ENCODE results near the gene TFAP2D. TPM values are rescaled to one million over a fixed set of nuclear protein-coding genes. Genes with fewer than 3 reads are reported as not detected.

The TFAP2D gene
- total RNA-seq, 1 donor = not detected

DNA sequence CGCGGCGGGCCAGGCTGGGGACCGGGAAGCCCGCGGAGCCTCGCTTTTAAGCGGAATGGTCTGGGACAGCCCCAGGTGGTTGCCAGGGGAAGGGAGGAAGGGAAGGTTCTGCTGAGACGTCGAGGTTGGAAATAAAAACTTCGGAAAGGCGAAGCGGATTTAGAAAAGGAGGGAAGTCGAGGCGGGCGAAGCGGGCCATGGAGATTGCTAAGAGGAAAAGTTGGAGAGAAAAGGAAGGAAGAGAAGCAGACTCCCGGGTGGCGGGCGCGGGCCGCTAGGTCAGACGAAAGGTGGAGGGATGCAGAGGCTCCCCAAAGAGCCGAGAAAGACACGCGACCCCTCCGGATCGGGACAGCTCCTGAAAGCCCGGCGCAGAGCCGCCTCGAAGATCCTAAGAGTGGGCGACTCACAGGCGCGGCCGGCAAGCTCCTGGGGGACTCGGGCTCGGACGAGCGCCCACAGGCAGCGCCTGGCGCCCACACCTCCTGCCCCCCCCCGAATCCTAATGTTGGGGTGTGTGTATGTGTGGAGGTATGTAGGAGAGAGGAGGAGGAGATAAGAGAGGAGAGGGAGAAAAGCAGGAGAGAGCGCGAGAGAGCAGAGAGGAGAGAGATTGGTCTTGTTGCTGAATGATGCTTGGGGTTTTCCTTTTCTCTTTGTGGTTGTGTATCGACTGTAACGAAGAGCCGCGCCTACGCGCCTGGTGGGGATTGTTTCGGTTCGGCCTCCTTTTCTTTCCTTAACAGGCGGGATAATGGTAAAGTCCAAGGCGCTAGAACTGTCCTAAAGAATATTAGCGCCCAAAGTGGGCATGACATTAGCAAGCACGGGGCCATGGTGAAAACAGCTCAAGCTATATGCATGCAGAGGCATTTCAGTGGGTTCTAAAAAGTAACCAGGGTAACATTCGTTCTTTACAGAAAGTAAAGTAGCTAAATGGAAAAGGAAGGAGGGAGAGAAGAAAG, 106.9 kb downstream of the TFAP2D start:
- Histone ChIP-seq H3K4me1 (ENCODE audit: insufficient read depth, low read length) (no peaks in the 10 kb centered on the region), H3K9me3 (ENCODE audit: low read depth, low read length) (no peaks in the 10 kb centered on the region), H3K4me3 (ENCODE audit: low read length) (no peak overlapping the region), H3K27me3 (ENCODE audit: insufficient read depth, low read length) (peaks cover 94% of the 10 kb centered on the region)

DNA sequence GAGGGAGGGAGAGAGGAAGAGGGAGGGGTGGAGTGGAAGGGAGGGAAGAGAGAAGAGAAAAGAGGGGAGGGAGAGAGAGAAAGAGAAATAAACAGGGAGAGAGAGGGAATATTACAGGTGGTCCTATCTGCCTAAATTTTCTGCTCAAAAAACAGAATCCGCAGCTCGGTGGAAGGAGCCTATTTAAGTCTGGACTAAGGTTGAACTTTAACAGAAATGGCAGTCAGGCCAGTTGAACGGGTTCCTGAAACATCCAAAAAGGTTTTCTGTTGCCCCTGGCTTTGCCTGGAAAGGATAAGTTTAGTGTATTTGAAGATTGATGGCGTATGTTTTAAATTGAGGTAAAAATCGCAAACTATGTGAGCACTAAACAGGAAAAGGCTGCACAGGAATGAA, 107.5 kb downstream of the TFAP2D start:
- peaks cover 94% of the 10 kb centered on the region for H3K27me3 ChIP-seq (ENCODE audit: insufficient read depth, low read length)

DNA sequence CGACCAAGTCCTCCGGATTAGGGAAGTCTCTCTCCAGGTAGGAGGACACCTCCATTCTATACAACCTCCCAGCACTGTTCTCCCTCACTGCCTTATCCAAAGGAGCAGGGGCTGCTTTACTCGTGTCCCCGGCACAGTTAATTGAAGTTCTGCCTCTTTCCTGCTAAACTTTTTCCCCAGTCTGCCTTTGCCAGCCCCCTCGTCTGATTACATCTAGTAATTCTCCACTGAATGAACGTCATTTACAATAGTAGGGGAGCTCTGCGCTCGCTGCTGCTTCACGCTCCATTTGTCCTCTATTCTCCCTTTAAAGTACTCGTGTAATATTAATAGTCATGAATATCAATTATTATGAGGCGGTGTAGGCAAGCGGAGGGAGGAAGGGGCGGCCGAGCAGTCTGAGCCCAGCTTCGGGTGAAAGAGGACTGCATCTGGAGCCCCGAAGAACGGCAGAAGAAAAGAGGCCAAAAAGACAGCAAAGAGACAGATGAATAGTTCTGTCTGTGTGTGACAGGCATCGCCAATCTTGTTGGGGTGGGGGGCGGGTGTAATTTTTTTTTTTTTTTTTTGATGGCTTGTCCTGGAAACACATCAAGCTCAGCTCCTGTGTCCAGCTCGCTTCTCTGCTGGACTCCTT, 108.2 kb downstream of the TFAP2D start:
- no peak overlapping the region for H3K4me3 ChIP-seq (ENCODE audit: low read length)
- no peaks in the 10 kb centered on the region for H3K4me1 ChIP-seq (ENCODE audit: insufficient read depth, low read length)
- no peaks in the 10 kb centered on the region for H3K9me3 ChIP-seq (ENCODE audit: low read depth, low read length)
- H3K27me3 ChIP-seq (ENCODE audit: insufficient read depth, low read length) = peaks cover 94% of the 10 kb centered on the region

More for the DNA sequence above, 107.5 kb downstream of the TFAP2D start:
- Histone ChIP-seq H3K4me3 (ENCODE audit: low read length) (no peak overlapping the region), H3K4me1 (ENCODE audit: insufficient read depth, low read length) (no peaks in the 10 kb centered on the region), H3K9me3 (ENCODE audit: low read depth, low read length) (no peaks in the 10 kb centered on the region)

DNA sequence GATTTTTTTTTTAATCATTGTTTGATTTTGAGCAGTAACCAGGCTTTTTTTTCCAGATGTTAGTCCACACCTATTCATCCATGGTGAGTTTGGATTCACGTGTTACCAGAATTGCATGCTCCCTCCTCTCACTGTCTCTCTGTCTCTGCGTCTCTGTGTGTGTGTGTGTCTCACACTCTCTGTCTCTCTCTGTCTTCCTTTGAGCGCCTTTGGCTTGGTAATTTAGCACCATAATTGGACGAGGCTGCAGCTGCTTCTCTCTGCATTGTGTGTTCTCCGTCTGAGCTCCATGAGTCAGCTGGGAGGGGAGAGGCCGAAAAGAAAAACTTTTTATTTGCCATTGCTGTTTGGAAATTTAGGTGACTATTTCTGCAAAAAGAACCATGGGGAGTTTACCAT, 108.8 kb downstream of the TFAP2D start:
- H3K4me1 ChIP-seq (ENCODE audit: insufficient read depth, low read length) = no peaks in the 10 kb centered on the region
- H3K4me3 ChIP-seq (ENCODE audit: low read length) = no peak overlapping the region
- peaks cover 94% of the 10 kb centered on the region for H3K27me3 ChIP-seq (ENCODE audit: insufficient read depth, low read length)
- H3K9me3 ChIP-seq (ENCODE audit: low read depth, low read length) = no peaks in the 10 kb centered on the region

Other genes starting within 250 kb of the TFAP2D start
- gene TFAP2B, start 105.3 kb downstream of the TFAP2D start, total RNA-seq = not detected